Measurements from ENCODE around the gene OR10H2.
"Not testable (repeated sequence)": the region's sequence is repeated elsewhere in the genome, so short reads cannot be mapped to it uniquely, and the experiment has no call there.

The OR10H2 gene

GRCh38 chr19:15727724-15728123, at the start of gene OR10H2:
OR10H2 (plus strand) TSS chr19:15728024; CDS start chr19:15728044, 20 bp downstream.
- no peak for DNase-seq (ENCODE audit: low read depth)

GRCh38 chr19:15679089-15679488, 48.7 kb upstream of the OR10H2 start:
- DNase-seq (ENCODE audit: low read depth) = no peak

- DNase-seq (ENCODE audit: low read depth) = not testable (repeated sequence)
Measured at GRCh38 chr19:15679865-15680264, 48.0 kb upstream of the OR10H2 start.

GRCh38 chr19:15680478-15681322, 47.1 kb upstream of the OR10H2 start:
- no peak for DNase-seq (ENCODE audit: low read depth)

GRCh38 chr19:15683411-15683810, 44.4 kb upstream of the OR10H2 start:
- DNase-seq (ENCODE audit: low read depth) = no peak

GRCh38 chr19:15684828-15685227, 43.0 kb upstream of the OR10H2 start:
- DNase-seq (ENCODE audit: low read depth) = no peak

GRCh38 chr19:15696654-15697194, 31.1 kb upstream of the OR10H2 start:
- DNase-seq (ENCODE audit: low read depth) = no peak

GRCh38 chr19:15701757-15702533, 25.9 kb upstream of the OR10H2 start:
- no peak for DNase-seq (ENCODE audit: low read depth)

GRCh38 chr19:15702534-15702930, 25.3 kb upstream of the OR10H2 start:
- DNase-seq (ENCODE audit: low read depth) = peak; percentile 9

- no peak for DNase-seq (ENCODE audit: low read depth)
Measured at GRCh38 chr19:15714638-15715037, 13.2 kb upstream of the OR10H2 start.

- no peak for DNase-seq (ENCODE audit: low read depth)
Measured at GRCh38 chr19:15715642-15716041, 12.2 kb upstream of the OR10H2 start.

GRCh38 chr19:15717809-15718208, 10.0 kb upstream of the OR10H2 start:
- DNase-seq (ENCODE audit: low read depth) = no peak

GRCh38 chr19:15721268-15721667, 6.6 kb upstream of the OR10H2 start:
- no peak for DNase-seq (ENCODE audit: low read depth)

- no peak for DNase-seq (ENCODE audit: low read depth)
Measured at GRCh38 chr19:15722956-15723355, 4.9 kb upstream of the OR10H2 start.

- no peak for DNase-seq (ENCODE audit: low read depth)
Measured at GRCh38 chr19:15730538-15730937, 2.7 kb downstream of the OR10H2 start.

- no peak for DNase-seq (ENCODE audit: low read depth)
Measured at GRCh38 chr19:15732388-15732787, 4.6 kb downstream of the OR10H2 start.

- no peak for DNase-seq (ENCODE audit: low read depth)
Measured at GRCh38 chr19:15733895-15734294, 6.1 kb downstream of the OR10H2 start.

- no peak for DNase-seq (ENCODE audit: low read depth)
Measured at GRCh38 chr19:15737722-15738121, 9.9 kb downstream of the OR10H2 start, which contains the start of gene OR10H3. OR10H3 (plus strand) TSS chr19:15737985; CDS start chr19:15741393, 3,408 bp downstream.

GRCh38 chr19:15740785-15741184, 13.0 kb downstream of the OR10H2 start:
- DNase-seq (ENCODE audit: low read depth) = no peak

GRCh38 chr19:15748239-15748638, 20.4 kb downstream of the OR10H2 start:
- no peak for DNase-seq (ENCODE audit: low read depth)

GRCh38 chr19:15758379-15758778, 30.6 kb downstream of the OR10H2 start:
- no peak for DNase-seq (ENCODE audit: low read depth)

- DNase-seq (ENCODE audit: low read depth) = no peak
Measured at GRCh38 chr19:15759962-15760565, 32.2 kb downstream of the OR10H2 start.

All from stimulated activated CD8-positive, alpha-beta memory T cell treated with anti-CD3 and anti-CD28 coated beads, Interleukin-12 subunit alpha, Interleukin-12 subunit beta, amount 100 ng/mL, for 1 hour (primary cell).